ENCODE measurements around the gene CHMP4A. TPM values are rescaled to one million over a fixed set of nuclear protein-coding genes. Genes with fewer than 3 reads are reported as not detected.

Gene CHMP4A
- total and polyA plus RNA-seq, 2 of the 13 experiments (the other 11 are each of a cell fraction or from before 2014, with no cell fraction given), result 83.6 to 113 TPM

DNA sequence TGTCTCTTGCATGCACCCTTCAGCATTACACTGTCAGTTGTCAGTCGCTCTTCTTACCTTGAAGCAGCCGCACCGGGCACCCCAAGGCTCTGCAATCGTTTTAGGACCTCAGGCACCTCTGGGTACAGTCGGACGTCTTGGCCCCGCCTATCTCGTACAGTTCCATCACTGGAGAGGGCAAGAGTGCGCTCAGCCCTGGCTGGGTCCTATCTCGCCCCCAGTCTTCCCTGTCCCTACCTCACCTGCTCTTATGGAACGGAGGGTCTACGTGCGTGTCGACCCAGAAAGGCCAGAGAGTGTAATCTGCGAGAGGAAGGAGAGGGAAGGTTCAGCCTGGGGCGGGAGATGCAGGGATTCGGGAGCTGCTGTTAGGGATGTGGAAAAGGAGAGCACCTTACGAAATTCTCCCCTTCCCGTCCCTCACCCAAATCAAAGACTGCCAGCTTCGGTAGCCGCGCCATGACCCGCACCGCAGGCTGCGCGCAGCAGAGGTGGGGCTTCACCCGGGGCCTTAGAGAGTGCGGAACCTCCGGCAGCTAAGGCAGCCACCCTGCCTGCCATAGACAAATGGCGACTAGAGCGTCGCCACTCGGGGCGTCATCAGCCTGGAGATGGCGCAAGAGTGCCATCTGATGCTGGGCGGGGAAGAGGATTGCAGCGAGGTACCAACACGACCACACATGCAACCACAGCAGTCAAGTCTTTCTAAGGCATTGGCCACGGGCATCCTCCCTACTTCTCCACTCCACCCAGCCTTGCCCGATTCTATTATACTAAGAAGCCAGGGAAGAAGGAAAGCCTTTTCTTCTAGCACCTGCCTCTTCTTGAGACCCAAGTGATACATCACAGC, 2.4 kb upstream of the CHMP4A start, which contains the start of gene MDP1 (continued):
- peak; percentile 94; the same call in 1 of the 2 replicates for TF ChIP-seq ZBTB34 (CRISPR knock-in tag; IDR thresholded peaks at IDR 0.05)
- peak; percentile 78; the same call in 1 of the 2 replicates for TF ChIP-seq GTF2F1 (IDR thresholded peaks at IDR 0.05; ENCODE audit: low read length)
- TF ChIP-seq RCOR2 (CRISPR knock-in tag; IDR thresholded peaks at IDR 0.05), result peak; percentile 60; the same call in 1 of the 2 replicates
- TF ChIP-seq ZNF180 (CRISPR knock-in tag; IDR thresholded peaks at IDR 0.05; ENCODE audit: borderline replicate concordance, low read depth), result 0 out of 2 replicates have a peak, but pooled peaks have one; percentile 75
- peak; percentile 94 for TF ChIP-seq NAIF1 (CRISPR knock-in tag; IDR thresholded peaks at IDR 0.05; ENCODE audit: borderline replicate concordance)
- peak; percentile 97 for TF ChIP-seq ZBTB38 (CRISPR knock-in tag; IDR thresholded peaks at IDR 0.05)
- TF ChIP-seq, protein P1, sequence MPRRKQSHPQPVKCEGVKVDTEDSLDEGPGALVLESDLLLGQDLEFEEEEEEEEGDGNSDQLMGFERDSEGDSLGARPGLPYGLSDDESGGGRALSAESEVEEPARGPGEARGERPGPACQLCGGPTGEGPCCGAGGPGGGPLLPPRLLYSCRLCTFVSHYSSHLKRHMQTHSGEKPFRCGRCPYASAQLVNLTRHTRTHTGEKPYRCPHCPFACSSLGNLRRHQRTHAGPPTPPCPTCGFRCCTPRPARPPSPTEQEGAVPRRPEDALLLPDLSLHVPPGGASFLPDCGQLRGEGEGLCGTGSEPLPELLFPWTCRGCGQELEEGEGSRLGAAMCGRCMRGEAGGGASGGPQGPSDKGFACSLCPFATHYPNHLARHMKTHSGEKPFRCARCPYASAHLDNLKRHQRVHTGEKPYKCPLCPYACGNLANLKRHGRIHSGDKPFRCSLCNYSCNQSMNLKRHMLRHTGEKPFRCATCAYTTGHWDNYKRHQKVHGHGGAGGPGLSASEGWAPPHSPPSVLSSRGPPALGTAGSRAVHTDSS (CRISPR knock-in tag; conservative IDR thresholded peaks at IDR 0.05), result peak; percentile 99
- TF ChIP-seq ZNF282 (IDR thresholded peaks at IDR 0.05; ENCODE audit: partially characterized antibody), result no peak
- TF ChIP-seq, protein P2, sequence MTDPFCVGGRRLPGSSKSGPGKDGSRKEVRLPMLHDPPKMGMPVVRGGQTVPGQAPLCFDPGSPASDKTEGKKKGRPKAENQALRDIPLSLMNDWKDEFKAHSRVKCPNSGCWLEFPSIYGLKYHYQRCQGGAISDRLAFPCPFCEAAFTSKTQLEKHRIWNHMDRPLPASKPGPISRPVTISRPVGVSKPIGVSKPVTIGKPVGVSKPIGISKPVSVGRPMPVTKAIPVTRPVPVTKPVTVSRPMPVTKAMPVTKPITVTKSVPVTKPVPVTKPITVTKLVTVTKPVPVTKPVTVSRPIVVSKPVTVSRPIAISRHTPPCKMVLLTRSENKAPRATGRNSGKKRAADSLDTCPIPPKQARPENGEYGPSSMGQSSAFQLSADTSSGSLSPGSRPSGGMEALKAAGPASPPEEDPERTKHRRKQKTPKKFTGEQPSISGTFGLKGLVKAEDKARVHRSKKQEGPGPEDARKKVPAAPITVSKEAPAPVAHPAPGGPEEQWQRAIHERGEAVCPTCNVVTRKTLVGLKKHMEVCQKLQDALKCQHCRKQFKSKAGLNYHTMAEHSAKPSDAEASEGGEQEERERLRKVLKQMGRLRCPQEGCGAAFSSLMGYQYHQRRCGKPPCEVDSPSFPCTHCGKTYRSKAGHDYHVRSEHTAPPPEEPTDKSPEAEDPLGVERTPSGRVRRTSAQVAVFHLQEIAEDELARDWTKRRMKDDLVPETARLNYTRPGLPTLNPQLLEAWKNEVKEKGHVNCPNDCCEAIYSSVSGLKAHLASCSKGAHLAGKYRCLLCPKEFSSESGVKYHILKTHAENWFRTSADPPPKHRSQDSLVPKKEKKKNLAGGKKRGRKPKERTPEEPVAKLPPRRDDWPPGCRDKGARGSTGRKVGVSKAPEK (CRISPR knock-in tag; IDR thresholded peaks at IDR 0.05; ENCODE audit: borderline replicate concordance), result peak; percentile 97
- peak; percentile 99 for TF ChIP-seq DBP (CRISPR knock-in tag; IDR thresholded peaks at IDR 0.05; ENCODE audit: not compliant biosample characterization)
- peak; percentile 96 for TF ChIP-seq RAD21 (CRISPR knock-in tag; IDR thresholded peaks at IDR 0.05)
- TF ChIP-seq NCOR1 (IDR thresholded peaks at IDR 0.05; ENCODE audit: borderline replicate concordance, low read length), result no peak
- peak; percentile 75; the same call in 1 of the 2 replicates for TF ChIP-seq PRDM10 (CRISPR knock-in tag; IDR thresholded peaks at IDR 0.05; ENCODE audit: low read depth)
- no peak; the same call in 1 of the 2 replicates for TF ChIP-seq KLF13 (CRISPR knock-in tag; IDR thresholded peaks at IDR 0.05)
- no peak for TF ChIP-seq EZH2 (conservative IDR thresholded peaks at IDR 0.05; ENCODE audit: low read depth, low read length)
- TF ChIP-seq ZKSCAN8 (CRISPR knock-in tag; IDR thresholded peaks at IDR 0.05; ENCODE audit: borderline replicate concordance), result peak; percentile 97
- peak; percentile 84; the same call in 1 of the 2 replicates for TF ChIP-seq ZKSCAN5 (CRISPR knock-in tag; IDR thresholded peaks at IDR 0.05)
- peak; percentile 95 for TF ChIP-seq SIX4 (CRISPR knock-in tag; IDR thresholded peaks at IDR 0.05)

All from HepG2 (cell line).